Measurements from ENCODE around the gene MTHFD1L.
"Not testable (repeated sequence)": the region's sequence is repeated elsewhere in the genome, so short reads cannot be mapped to it uniquely, and the experiment has no call there.

Gene MTHFD1L

DNA sequence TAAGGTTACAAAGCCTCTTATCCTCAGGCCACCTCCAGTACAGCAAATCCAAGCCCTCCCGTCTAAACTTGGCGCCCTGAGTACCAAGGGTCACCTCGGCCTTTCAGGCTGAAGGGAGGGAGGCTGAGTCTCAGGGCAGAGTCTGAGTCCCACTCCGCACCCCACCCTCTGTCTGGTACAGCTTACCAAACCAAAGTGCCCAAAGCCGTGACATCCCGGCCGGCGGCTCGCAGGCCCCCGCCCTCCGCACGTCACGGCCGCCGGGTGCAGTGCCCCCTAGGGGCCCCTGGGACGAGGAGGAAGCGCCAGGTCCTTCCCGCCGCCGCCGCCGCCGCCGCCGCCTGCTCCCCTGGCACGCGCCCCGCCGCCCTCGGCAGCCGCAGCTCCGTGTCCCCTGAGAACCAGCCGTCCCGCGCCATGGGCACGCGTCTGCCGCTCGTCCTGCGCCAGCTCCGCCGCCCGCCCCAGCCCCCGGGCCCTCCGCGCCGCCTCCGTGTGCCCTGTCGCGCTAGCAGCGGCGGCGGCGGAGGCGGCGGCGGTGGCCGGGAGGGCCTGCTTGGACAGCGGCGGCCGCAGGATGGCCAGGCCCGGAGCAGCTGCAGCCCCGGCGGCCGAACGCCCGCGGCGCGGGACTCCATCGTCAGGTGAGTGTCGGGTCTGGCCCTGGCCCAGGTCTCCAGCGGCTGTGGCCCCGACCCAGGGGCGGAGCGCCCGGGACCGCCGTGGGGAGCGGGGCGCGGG is at the start of gene MTHFD1L:
Gene MTHFD1L (plus strand): TSS at position 297 of the 741 bp plus-strand sequence. CDS start 121 bp downstream, at position 418.
- FAIRE-seq = no peak

DNA sequence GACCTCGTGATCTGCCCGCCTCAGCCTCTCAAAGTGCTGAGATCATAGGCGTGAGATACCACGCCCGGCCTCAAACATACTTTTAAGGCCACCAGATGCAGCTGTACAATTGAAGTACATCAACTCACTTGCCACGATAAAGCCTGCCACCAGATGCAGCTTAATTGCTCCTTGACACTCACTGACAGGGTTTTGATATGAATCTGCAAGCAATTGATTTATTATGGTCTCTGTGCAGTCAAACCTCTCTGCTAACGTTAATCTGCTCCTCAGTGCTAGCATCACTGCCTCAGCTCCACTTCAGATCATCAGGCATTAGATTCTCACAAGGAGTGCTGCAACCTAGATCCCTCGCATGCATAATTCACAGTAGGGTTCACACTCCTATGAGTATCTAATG is 48.9 kb upstream of the MTHFD1L start:
- not testable (repeated sequence) for FAIRE-seq

DNA sequence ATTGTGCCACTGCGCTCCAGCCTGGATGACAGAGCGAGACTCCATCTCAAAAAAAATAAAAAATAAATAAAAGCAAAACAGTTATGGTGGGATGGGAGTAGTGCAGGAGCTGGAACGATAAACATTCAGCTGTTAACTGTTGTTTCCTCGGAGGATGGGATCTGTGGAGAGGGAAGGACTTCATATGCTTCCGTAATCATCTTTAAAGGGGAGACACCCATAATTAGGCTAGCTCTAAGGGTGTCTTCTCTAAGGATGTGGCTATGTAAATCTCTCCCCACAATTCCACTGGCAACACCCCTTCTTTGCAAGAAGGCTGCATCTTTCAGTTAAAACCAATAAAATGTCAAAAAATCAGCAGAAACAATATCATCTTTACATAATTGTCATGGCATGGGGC is 42.6 kb upstream of the MTHFD1L start:
- no peak for FAIRE-seq

DNA sequence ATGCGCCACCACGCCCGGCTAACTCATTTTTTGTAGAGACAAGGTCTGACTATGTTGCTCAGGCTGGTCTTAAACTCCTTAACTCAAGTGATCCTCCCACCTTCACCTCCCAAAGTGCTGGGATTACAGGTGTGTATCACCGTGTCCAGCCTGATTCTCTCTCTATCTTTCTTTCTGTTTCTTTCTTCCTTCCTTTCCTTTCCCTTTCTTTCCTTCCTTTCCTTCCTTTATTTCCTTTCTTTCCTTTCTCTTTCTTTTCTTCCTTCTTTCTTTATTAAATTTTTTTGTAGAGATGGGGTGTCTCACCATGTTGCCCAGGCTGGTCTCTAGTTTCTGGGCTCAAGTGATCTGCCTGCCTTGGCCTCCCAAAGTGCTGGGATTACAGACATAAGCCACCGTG is 38.7 kb upstream of the MTHFD1L start:
- no peak for FAIRE-seq

DNA sequence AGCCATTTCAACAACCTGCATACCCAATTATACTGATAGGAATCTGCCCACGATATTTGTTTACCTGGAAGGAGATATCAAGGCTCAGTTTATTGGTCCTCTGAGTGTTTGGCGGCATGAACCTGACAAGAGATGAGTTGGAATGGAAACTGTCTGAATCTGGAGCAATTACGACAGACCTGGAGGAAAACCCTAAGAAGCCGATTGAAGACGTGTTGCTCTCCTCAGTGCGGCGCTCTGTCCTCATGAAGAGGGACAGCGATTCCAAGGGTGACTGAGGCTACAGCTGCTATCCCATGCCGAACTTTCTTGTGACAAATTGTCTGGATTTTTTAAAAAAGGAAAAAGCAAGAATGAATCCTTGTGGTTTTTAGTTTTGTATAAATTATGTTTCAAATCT is 37.4 kb upstream of the MTHFD1L start:
- not testable (repeated sequence) for FAIRE-seq

DNA sequence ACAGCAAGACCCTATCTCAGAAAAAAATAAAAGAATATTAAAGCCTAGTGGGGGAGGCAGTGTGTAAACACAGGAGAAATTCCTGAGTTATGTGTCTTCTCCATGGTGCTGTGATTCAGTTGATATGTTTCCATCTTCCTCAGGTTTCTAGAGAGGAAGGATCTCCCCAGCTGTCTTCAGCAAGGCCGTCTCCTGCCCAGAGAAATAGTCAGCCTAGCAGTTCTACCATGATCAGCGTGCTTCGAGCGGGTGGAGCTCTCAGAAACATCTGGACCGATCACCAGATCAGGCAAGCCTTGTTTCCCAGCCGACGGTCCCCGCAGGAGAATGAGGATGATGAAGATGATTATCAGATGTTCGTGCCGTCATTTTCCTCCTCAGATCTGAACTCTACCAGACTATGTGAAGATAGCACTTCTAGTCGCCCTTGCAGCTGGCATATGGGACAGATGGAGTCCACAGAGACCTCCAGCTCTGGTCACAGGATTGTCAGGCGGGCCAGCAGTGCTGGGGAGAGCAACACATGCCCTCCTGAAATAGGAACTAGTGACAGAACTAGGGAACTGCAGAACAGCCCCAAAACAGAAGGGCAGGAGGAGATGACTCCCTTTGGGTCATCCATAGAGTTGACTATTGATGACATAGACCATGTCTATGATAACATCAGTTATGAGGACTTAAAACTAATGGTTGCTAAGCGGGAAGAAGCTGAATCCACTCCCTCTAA is 34.9 kb upstream of the MTHFD1L start:
- no peak for FAIRE-seq

DNA sequence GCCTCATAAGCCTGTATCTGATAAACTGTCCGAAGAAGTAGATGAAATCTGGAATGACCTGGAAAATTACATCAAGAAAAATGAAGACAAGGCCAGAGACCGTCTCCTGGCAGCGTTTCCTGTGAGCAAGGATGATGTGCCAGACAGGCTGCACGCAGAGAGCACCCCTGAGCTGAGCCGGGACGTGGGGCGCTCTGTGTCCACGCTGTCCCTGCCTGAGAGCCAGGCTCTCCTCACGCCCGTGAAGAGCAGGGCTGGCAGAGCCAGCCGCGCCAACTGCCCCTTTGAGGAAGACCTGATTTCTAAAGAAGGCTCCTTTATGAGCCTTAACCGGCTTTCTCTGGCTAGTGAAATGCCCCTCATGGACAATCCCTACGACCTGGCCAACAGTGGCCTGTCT is 33.9 kb upstream of the MTHFD1L start:
- FAIRE-seq = no peak

DNA sequence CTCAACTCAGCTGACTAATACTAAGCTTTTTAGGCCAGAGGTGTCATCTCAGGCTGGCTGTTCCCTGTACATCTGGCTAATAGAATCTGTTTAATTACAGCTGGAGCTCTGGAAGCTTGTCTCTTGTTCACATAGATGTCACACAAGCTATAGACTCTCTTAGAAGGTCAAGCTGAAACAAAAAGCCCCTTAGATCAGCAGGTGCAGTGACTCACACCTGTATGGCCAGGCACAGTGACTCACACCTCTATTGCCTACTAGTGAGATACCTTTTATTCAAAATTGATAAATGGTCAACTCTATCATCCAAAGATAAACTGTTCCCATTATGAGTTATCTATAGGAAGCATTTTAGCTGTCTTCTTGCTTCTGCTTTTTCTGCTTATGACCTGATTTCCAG is 29.9 kb upstream of the MTHFD1L start:
- peak; percentile 5 for FAIRE-seq

DNA sequence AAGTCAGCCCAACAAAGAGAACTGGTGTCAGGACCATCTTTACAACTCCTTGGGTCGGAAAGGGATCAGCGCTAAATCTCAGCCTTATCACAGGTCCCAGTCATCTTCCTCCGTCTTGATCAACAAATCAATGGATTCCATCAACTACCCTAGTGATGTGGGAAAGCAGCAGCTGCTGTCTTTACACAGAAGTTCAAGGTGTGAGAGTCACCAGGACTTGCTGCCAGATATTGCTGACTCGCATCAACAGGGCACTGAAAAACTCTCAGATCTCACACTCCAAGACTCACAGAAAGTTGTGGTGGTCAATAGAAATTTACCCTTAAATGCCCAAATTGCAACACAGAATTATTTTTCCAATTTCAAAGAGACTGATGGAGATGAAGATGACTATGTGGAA is 25.3 kb upstream of the MTHFD1L start:
- no peak for FAIRE-seq

DNA sequence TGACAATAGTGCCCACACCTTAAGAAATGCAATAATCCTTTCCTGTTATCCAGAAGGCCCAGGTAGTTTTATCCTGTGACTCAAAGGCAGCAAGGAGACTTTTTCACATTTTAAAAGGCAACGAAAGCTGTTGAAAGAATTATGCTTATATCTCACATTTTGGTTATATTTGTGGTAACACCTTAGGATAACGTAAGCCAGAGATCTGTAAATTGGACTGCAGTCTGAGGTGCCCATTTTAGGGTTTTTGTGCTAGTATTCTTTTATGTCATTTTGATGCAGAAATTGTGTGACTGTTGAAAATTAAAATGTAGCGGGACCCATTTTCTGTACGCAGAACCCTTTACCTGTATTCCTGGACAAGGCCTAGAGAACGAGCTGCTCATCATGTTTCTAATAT is 24.3 kb upstream of the MTHFD1L start:
- no peak for FAIRE-seq

DNA sequence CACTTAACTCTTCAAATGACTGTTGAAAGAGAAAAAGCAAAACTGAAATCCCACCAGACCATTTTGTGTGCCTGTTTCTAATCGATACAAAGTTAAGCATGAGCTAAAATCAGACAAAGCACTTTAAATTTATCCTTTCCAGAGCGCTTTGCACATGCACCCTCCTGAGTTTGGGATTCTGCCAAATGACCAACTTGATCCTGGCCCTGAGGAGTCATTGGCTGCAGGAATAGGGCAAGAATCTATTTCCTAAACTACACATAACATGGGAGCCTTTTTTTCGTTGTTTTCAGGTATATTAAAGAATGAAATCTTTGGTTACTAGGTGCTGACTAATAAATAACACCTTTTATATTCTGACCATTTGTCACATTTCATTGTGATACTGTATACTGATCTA is 23.8 kb upstream of the MTHFD1L start:
- no peak for FAIRE-seq

DNA sequence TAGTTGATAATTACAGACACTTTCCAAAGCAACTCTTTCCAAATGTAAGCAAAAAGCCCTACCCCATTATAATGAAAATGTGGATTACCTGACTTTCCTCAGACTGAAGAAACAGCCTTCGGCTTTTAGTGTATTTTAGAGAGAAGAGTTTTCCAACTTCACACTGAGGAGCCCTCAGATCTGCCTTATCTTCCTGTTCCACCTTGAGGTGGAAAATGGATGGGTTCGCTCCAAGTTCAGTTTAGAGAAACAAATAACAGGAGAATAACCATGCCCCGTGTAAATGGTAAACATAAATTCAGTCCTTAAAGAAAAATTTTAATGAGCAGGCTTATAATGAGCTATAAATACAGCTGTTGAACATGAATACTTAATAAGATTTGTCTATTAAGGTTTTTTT is 21.1 kb upstream of the MTHFD1L start:
- FAIRE-seq = no peak

DNA sequence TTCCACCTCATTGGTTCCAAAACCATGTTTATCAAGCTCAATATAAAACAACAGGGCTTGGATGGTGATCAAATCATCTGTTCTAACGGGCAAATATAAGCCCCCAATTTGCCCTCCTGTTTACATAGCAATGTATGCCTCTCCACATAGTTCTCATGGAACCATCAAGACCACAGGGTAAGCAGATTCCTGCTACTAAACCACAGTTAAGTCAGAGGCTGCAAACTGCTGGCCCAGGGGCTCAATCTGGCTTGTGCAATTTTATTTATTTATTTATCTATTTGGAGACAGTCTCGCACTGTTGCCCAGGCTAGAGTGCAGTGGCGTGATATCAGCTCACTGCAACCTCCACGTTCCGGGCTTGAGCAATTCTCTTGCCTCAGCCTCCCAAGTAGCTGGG is 18.9 kb upstream of the MTHFD1L start:
- FAIRE-seq = no peak

DNA sequence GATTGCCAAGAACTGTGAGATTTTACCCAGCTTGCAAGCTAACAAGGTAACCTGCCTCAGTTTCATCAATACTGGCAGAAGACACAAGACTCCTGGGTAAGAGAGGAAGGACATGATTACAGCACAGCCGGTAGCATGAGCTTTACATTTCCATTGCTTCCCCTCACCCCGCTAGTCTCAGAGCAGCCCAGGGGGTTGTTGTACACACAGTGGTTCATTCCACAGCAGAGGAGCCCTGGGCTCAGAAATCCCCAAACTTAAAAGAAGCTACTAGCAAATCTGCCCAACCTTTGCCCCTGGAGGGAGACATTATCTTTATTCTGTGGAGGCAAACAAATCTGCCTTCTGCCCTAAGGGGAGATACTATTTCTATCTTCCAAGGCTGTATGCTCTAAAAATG is 17.1 kb upstream of the MTHFD1L start:
- FAIRE-seq = no peak

DNA sequence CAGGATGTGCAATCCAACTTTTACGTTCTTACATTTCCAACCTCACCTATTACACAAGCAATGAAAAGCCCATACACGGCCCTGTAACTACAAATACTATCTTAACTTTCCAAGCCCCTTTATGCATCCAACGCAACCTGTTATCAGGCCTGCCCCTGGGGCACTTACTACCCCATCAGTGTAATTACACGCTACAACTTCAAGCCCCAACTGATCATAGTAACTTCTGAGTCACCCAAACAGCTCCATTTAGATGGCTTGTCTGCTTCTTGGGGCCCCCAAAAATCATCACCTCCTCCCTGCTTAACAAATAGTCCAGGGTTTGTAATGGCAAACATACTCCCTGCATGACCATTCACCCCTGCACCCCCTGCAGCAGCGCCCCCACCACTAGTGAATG is 11.1 kb upstream of the MTHFD1L start:
- FAIRE-seq = not testable (repeated sequence)

DNA sequence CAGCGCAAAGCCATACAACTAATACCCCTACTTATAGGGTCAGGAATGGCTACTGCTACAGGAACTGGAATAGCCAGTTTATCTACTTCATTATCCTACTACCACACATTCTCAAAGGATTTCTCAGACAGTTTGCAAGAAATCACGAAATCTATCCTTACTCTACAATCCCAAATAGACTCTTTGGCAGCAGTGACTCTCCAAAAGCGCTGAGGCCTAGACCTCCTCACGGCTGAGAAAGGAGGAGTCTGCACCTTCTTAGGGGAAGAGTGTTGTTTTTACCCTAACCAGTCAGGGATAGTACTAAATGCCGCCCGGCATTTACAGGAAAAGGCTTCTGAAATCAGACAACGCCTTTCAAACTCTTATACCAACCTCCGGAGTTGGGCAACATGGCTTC is 10.3 kb upstream of the MTHFD1L start:
- FAIRE-seq = not testable (repeated sequence)

DNA sequence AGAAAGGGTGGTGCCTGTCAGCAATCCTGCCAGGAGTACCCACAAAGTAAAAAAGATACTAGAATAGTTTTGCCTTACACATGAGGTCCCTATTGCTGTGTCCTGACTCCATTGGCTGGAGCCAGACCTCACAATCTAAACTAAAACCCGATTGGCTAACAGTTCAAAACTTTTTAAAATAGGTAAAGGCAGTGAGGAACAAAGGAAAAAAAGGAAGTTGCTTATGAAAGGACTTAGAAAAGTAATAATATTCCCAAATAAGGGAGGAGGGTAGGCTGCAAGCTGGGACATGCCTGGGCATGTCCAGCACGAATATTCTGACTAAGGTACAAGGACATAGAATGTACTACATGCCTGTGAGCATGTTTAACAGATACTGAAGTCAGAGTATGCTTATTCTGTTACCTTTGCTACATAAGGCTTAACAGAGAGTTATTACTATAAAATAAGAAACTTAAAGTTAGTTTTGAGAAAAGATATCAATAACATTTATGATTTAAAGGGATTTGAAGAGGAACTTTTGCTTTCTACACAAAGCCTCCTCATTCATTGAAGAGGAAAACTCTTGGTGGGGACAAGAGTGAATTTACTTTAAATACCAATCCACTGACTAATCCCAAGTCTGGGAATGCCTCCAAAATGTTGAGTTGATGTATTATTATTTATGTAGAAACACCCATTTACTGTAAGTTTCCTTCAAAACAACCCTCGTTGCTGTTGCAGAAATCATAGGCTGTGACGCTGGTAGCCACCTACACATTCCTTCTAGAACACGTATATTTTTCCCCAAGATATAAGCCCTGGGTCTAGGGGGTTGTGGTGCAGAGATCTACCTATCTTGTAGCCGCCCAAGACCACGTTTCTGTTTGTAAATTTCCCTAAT is 8.2 kb upstream of the MTHFD1L start:
- FAIRE-seq = no peak

DNA sequence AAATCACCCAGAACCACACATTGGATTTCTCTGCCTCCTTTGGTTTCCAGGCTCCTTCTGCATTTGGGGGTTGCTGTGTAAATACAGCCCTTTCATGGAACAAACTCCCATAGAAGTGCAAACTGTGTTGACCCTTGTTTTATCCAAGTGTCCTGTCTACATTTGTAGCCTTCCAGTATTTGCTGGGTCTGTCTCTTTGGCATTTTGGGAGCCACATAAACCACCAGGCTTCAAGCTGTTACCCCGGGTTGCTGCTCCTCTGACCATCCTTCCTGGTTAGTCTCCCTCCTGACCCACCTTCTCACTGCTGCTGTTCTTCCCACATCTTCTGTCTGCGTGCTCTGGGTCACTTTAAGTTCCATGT is 7.6 kb upstream of the MTHFD1L start:
- no peak for FAIRE-seq

DNA sequence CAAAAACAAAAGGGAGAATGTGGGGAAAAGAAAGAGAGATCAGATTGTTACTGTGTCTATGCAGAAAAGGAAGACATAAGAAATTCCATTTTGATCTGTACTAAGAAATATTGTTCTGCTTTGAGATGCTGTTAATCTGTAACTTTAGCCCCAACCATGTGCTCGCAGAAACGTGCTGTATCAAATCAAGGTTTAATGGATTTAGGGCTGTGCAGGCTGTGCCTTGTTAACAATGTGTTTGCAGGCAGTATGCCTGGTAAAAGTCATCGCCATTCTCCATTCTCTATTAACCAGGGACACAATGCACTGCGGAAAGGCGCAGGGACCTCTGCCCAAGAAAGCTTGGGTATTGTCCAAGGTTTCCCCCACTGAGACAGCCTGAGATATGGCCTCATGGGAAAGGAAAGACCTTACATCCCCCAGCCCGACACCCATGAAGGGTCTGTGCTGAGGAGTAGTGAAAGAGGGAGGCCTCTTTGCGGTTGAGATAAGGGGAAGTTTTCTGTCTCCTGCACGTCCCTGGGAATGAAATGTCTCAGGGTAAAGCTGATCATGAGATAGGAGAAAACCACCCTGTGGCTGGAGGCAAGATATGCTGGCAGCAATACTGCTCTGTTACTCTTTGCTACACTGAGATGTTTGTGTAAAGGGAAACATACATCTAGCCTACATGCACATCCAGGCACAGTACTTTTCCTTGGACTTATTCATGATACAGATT is 3.9 kb upstream of the MTHFD1L start:
- not testable (repeated sequence) for FAIRE-seq

DNA sequence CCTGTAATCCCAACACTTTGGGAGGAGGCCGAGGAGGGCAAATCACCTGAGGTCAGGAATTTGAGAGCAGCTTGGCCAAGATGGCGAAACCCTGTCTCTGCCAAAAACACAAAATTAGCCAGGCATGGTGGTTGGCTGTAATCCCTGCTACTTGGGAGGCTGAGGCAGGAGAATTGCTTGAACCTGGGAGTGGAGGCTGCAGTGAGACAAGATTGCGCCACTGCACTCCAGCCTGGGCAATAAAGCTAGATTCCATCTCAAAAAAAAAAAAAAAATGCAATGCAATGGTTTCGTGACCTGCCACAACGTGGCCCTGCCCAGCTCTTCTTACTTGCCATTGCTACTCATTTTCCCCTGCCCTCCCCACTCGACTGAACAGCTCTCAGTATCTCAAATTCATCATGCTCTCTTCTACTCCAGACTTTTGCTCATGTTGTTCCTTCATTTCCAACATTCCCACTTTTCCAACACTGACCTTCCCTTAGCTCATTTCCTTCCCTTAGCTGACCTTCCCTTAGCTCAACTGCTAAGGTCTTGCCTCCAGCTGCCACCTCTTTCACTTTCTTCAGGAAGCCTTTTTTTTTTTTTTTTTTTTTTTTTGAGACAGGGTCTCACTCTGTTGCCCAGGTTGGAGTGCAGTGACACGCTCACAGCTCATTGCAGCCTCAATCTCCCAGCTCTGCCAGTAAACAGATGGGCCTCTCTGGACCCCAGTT is 2.1 kb upstream of the MTHFD1L start:
- FAIRE-seq = no peak

DNA sequence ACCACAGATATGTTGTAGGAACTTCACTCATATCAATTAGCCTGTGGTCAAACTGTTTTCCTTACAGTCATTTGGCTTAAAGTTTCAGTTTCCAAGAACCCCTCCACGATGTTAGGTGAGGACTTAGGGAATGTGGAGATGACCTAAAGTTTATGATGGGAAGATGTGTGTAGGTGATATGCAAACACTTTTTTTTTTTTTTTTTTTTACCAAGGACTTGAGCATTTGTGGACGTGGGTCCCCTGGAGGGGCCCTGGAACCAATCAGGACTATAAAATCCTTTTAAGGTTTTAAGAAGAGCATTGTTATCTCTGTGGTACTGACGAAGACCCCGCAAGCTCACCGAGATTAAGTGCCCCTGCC is 478 bp upstream of the MTHFD1L start:
- no peak for FAIRE-seq

Measured in islet of Langerhans (tissue), 1 donor.